ENCODE results near the gene SERPINA3.

The SERPINA3 gene

GRCh38 chr14:94671870-94672444, 59.8 kb downstream of the SERPINA3 start:
- DNase-seq (ENCODE audit: low spot score) = no peak
- TF ChIP-seq CTCF (IDR thresholded peaks at IDR 0.05; ENCODE audit: extremely low read depth, missing control alignments) = no peak

- no peak for DNase-seq (ENCODE audit: low spot score)
- no peak for TF ChIP-seq CTCF (IDR thresholded peaks at IDR 0.05; ENCODE audit: extremely low read depth, missing control alignments)
Observed at GRCh38 chr14:94673071-94673470, 60.9 kb downstream of the SERPINA3 start.
